Right ventricle myocardium superior (tissue), 1 donor: Measurements from ENCODE around the gene TMEM132E. TPM values are rescaled to one million over a fixed set of nuclear protein-coding genes. Genes with fewer than 3 reads are reported as not detected.

Experiments
- ATAC-seq: fragments of 200-7000 bp; cut with Tn5 transposase; one replicate; pipeline ENCODE4 v1.9.1; 2020; ENCODE audit warnings: mild to moderate bottlenecking; ENCODE audit not compliant: poor library complexity
- DNase-seq: peaks from one replicate; pipeline ENCODE4 v3.0.0-alpha.2; 2020
- intact Hi-C: fragments of 100-400 bp; cut with DNase I; formaldehyde crosslinking; loops from one replicate; pipeline ENCODE4 v1.11.2; 2022
- total RNA-seq: library from RNA; stranded (reverse); fragmentation: NEBNext Ultra II Directional; extraction: Animal tissue kit (Norgen Biotek cat#: 25700); gene quantifications from one replicate; pipeline ENCODE4 v1.2.1, GENCODE V29; 2021
- donor health status: DM: no; HTN: yes; CAD: no; lungs with severe emphysema.

TMEM132E gene
- total RNA-seq, 1 donor from 2014 or later = not detected

DNA sequence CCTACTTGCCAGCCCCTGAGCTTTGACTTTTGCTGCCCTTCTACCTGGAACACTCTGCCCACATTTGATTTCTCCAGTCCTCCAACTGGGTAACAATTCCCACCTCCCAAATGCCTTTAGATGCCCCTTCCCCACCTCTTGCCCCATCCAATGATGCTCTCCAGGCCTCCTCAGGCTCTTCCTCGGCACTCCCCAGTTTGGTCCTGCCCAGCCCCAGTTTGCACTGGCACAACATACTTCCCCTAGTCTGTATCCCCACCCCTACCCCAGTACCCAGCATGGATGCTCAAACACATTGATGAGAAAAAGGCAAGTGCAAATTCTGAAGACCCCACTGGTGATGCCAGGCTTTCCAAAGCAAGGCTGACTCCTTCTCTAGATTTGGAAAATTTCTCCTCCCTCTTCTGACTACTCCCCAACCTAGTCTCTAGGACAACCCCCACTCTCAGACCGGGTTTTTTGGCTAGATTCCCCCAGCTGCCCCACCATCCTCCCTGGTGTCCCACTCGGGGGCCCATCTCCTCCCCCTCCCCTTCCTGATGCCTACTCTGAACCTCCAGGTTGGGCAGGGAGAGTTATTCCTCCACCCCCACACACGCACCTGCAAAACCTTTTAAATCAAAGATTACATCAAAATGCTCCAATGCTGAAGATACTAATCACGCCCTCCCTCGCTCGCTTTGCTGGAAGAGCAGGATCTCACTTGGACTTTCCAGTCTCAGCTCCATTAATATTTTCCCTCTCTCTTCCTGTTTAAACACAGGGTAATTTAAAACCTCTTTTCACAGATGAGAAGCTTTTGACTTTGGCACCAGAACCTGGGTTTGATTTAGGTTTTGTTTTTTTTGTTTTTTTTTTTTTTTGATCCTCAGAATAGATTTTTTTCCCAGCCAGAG lies 94.9 kb downstream of the TMEM132E start:
- ATAC-seq = no peak
- intact Hi-C loops = no loop called here
- DNase-seq = no peak

DNA sequence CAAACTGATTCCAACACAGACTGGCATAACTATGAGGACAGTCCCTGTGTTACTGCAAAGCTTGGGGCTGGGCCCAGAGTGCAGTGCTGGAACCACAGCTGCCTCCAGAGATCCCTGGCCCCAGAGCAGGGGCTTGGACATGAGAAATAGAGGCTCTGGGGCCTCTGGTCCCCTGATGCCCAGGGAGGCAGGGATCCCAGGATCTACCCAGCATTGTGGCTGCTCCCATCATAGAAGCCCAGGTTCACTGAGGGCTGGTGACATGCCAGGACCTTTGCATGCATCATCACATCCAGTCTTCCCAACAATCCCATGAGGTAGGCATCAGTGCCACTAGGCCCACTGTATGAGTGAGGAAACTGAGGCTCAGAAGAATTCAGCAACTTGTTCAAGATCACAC lies 95.8 kb downstream of the TMEM132E start:
- ATAC-seq = no peak
- DNase-seq = no peak
- intact Hi-C loops = no loop called here

DNA sequence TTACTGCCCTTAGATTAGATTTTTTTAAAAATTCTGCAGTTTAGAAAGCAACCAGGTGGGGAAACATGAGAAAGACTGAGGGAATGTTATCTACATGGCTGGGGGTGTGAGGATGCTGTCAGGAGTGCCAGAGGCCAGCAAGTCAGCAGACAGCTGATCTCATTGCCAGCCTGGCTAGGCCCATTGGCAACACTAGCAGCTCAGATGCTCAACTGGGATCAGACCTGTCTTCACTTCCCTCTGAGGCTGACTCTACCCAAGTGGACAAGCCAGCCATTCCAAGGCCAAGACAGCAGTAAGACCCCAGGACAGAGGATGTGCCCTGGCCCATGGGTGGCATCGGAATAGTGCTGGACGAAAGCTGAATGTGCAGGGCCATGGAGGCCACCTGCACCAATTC lies 96.2 kb downstream of the TMEM132E start:
- DNase-seq (no peak), ATAC-seq (no peak)
- intact Hi-C loops = no loop called here

DNA sequence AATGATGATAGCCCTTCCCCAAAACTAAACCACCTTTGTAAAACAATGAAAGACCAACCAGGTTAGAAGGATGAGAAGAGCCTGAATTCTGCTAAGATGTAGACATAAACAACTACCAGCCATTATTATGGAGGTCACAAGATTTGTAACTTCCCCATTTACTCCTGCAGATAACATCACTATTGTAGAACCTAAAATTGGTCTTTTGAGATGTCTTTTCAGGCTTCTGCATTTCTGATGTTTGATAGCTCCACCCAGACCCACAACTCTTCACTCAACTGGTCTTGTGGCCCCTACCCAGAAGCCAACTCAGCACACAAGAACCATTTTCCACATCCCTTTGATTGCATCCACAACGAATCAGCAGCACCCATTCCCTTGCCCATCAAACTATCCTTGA lies 100.8 kb downstream of the TMEM132E start:
- intact Hi-C loops = no loop called here
- DNase-seq (no peak), ATAC-seq (no peak)

DNA sequence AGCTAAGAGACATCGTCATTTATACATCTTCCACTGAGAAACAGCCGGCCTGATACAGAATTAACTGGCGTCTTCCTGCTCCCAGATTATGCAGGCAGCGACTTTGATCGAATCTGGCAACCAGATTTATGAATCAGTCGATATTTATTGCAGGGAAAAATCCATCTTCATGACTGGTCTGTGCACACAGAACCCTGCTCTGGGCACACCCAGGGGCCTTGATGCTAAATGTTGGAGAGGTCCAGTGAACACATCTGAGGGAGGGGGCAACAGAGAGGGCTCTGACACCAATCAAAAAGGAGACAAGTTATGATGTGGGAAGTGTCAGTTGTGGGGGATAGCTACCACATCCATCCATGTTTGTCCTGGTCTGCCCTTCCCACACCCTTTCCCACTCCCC lies 102.9 kb downstream of the TMEM132E start:
- ATAC-seq = no peak
- intact Hi-C loops = no loop called here
- DNase-seq = no peak

DNA sequence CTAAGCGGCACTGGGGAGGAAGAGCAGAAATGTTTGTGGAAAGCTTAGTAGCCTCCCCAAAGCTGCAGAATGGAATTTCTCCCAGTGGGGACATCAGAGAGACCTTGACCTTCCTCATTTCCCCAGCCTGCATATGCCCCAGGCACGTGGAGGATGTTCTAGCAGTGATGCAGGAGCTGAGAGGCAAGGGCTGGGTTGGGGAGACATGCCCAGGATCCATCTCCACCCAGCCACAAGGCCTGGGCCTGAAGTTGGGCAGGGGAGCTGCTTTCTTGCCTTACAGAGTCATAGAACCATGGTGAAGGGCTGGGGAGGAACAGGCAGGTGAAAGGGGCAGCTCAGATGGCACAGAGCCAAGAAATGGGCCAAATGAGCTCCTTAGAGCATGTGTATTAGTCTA lies 104.0 kb downstream of the TMEM132E start:
- intact Hi-C loops = no loop called here
- DNase-seq (no peak), ATAC-seq (no peak)

Other genes with a start within 250 kb of the TMEM132E start
- gene CCL13, start 223.1 kb upstream of the TMEM132E start, total RNA-seq = 1.6 TPM
- gene CCL1, start 216.3 kb upstream of the TMEM132E start, total RNA-seq = not detected